HG03045 (cell line): Measurements from ENCODE around the gene RPL22.

ENCODE experiments used
- ATAC-seq: cut with Tn5 transposase; IDR thresholded peaks from one replicate; pipeline ENCODE4 v1.9.1; 2021; ENCODE audit warnings: mild to moderate bottlenecking, moderate library complexity; ENCODE audit not compliant: unreplicated experiment

Gene RPL22

GRCh38 chr1:6199298-6200187 lies at the start of gene RPL22:
Gene RPL22 (minus strand): TSS chr1:6199595. CDS start chr1:6199573, 22 bp downstream.
- ATAC-seq = peak; percentile 92

- no peak for ATAC-seq
Measured at GRCh38 chr1:6248161-6248776, 48.9 kb upstream of the RPL22 start.

GRCh38 chr1:6247651-6248050 lies 48.3 kb upstream of the RPL22 start:
- no peak for ATAC-seq

- ATAC-seq = no peak
Measured at GRCh38 chr1:6246497-6247467, 47.4 kb upstream of the RPL22 start.

- peak; percentile 18 for ATAC-seq
Measured at GRCh38 chr1:6245869-6246496, 46.6 kb upstream of the RPL22 start.

GRCh38 chr1:6245086-6245868 lies 45.9 kb upstream of the RPL22 start:
- peak; percentile 39 for ATAC-seq

GRCh38 chr1:6244401-6245049 lies 45.1 kb upstream of the RPL22 start:
- no peak for ATAC-seq

- no peak for ATAC-seq
Measured at GRCh38 chr1:6243993-6244392, 44.6 kb upstream of the RPL22 start, which contains the start of gene HES3. Gene HES3 (plus strand): TSS chr1:6244179. CDS start chr1:6244366, 187 bp downstream.

GRCh38 chr1:6243053-6243834 lies 43.8 kb upstream of the RPL22 start:
- ATAC-seq = no peak

GRCh38 chr1:6241887-6242740 lies 42.7 kb upstream of the RPL22 start:
- ATAC-seq = no peak

- no peak for ATAC-seq
Measured at GRCh38 chr1:6241107-6241886, 41.9 kb upstream of the RPL22 start.

- no peak for ATAC-seq
Measured at GRCh38 chr1:6239950-6240768, 40.8 kb upstream of the RPL22 start.

- ATAC-seq = no peak
Measured at GRCh38 chr1:6239213-6239752, 39.9 kb upstream of the RPL22 start.

- ATAC-seq = no peak
Measured at GRCh38 chr1:6237093-6237492, 37.7 kb upstream of the RPL22 start.

- ATAC-seq = peak; percentile 9
Measured at GRCh38 chr1:6235296-6235677, 35.9 kb upstream of the RPL22 start.
